ENCODE data around the gene OTOF. TPM values are rescaled to one million over a fixed set of nuclear protein-coding genes. Genes with fewer than 3 reads are reported as not detected.

Gene OTOF
- total RNA-seq, 4 donors from 2014 or later, result 0.21 TPM; not detected in 3

DNA sequence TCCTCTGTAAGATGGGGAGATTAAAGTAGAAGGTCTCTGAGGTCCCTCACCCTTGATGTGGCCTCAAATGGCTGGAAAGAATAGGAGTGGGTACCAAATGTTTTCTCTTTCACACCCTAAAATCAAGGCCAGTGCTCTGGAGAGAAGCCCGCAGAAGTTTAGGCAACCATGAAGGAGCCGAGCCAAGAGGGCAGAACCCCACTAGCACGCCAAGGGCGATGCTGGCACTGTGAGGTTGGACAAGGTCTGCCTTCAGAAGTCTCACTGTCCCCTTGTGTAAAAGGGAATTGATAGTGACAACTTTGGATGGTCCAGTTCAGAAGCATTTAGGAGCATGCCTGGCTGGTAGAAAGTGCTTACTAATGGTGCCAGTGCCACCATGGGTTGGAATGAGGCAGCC, 16.3 kb upstream of the OTOF start:
- Histone ChIP-seq H3K4me1 (no peaks in the 10 kb centered on the region), H3K9me3 (no peaks in the 10 kb centered on the region), H3K36me3 (no peaks in the 10 kb centered on the region), H3K27me3 (no peaks in the 10 kb centered on the region), H3K4me3 (no peak overlapping the region), H3K27ac (no peak overlapping the region)
- TF ChIP-seq POLR2A (IDR thresholded peaks at IDR 0.05), result no peak
- TF ChIP-seq, protein P1, sequence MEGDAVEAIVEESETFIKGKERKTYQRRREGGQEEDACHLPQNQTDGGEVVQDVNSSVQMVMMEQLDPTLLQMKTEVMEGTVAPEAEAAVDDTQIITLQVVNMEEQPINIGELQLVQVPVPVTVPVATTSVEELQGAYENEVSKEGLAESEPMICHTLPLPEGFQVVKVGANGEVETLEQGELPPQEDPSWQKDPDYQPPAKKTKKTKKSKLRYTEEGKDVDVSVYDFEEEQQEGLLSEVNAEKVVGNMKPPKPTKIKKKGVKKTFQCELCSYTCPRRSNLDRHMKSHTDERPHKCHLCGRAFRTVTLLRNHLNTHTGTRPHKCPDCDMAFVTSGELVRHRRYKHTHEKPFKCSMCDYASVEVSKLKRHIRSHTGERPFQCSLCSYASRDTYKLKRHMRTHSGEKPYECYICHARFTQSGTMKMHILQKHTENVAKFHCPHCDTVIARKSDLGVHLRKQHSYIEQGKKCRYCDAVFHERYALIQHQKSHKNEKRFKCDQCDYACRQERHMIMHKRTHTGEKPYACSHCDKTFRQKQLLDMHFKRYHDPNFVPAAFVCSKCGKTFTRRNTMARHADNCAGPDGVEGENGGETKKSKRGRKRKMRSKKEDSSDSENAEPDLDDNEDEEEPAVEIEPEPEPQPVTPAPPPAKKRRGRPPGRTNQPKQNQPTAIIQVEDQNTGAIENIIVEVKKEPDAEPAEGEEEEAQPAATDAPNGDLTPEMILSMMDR (IDR thresholded peaks at IDR 0.05), result no peak
- DNase-seq, result no peak
- intact Hi-C loops (cut with DNase I; ENCODE audit: low total_unique reads), result no loop called here

GRCh38 chr2:26493566-26493965, 15.6 kb upstream of the OTOF start:
- Histone ChIP-seq H3K4me3 (no peak overlapping the region), H3K9me3 (no peaks in the 10 kb centered on the region), H3K36me3 (no peaks in the 10 kb centered on the region), H3K27me3 (no peaks in the 10 kb centered on the region), H3K4me1 (no peaks in the 10 kb centered on the region), H3K27ac (no peak overlapping the region)
- DNase-seq, result no peak
- TF ChIP-seq, protein P1 (IDR thresholded peaks at IDR 0.05), result no peak
- TF ChIP-seq POLR2A (IDR thresholded peaks at IDR 0.05), result no peak
- intact Hi-C loops (cut with DNase I; ENCODE audit: low total_unique reads), result no loop called here

GRCh38 chr2:26492749-26493515, 15.0 kb upstream of the OTOF start:
- Histone ChIP-seq H3K4me1 (no peaks in the 10 kb centered on the region), H3K36me3 (no peaks in the 10 kb centered on the region), H3K27me3 (no peaks in the 10 kb centered on the region), H3K4me3 (no peak overlapping the region), H3K27ac (no peak overlapping the region), H3K9me3 (no peaks in the 10 kb centered on the region)
- TF ChIP-seq POLR2A (IDR thresholded peaks at IDR 0.05), result no peak
- TF ChIP-seq, protein P1 (IDR thresholded peaks at IDR 0.05), result no peak
- intact Hi-C loops (cut with DNase I; ENCODE audit: low total_unique reads), result no loop called here
- DNase-seq, result no peak

- Histone ChIP-seq H3K27ac (no peak overlapping the region), H3K4me1 (no peaks in the 10 kb centered on the region), H3K27me3 (no peaks in the 10 kb centered on the region), H3K36me3 (no peaks in the 10 kb centered on the region), H3K4me3 (no peak overlapping the region), H3K9me3 (no peaks in the 10 kb centered on the region)
- intact Hi-C loops (cut with DNase I; ENCODE audit: low total_unique reads), result no loop called here
- DNase-seq, result no peak
- TF ChIP-seq, protein P1 (IDR thresholded peaks at IDR 0.05), result no peak
- no peak for TF ChIP-seq POLR2A (IDR thresholded peaks at IDR 0.05)
Measured at GRCh38 chr2:26491563-26492167, 13.7 kb upstream of the OTOF start.

DNA sequence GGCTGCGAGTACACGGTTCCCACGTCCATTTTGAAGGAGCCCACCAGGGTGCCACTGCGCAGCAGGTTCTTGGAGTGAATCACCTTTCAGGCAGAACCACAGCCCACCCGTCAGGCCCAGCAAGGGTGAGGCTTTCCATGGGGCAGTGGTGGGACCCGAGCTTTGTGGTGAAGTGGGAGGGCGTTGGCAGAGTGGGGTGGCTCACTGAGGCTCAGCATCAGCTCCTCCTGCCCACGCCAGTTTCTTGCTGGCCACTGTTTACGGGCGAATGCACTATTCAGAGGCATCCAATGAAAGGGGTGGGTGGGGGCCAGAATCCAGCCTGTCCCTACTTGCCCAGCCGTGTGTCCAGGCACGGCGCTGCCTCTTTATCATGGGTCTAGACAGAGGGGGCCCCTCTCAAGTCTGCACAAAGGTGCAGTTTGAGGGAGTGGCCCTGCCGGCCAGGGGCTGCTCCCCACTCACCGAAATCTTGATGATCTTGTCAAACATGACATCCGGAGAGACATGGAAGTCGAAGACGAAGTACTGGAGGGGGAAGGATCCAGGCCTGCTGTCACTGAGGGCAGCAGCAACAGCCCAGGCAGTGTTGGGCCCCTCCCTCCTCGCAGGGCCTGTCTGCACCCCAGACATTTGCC, 11.4 kb upstream of the OTOF start:
- Histone ChIP-seq H3K36me3 (no peaks in the 10 kb centered on the region), H3K27ac (no peak overlapping the region), H3K9me3 (no peaks in the 10 kb centered on the region), H3K27me3 (no peaks in the 10 kb centered on the region), H3K4me1 (no peaks in the 10 kb centered on the region), H3K4me3 (no peak overlapping the region)
- no peak for TF ChIP-seq POLR2A (IDR thresholded peaks at IDR 0.05)
- TF ChIP-seq, protein P1 (IDR thresholded peaks at IDR 0.05), result no peak
- intact Hi-C loops (cut with DNase I; ENCODE audit: low total_unique reads), result no loop called here
- no peak for DNase-seq

Data from uterus (tissue), 4 donors.